CD4-positive, alpha-beta T cell treated with Interleukin-12 subunit alpha and Interleukin-12 subunit beta, for 1 hour (primary cell): ENCODE results near the gene DAGLA.
A peak's percentile ranks its signal among the peaks of the same experiment; 100 is the strongest.

Experiments used
- DNase-seq: peaks from one replicate; pipeline ENCODE4 v3.0.0-alpha.2; 2020

The DAGLA gene

GRCh38 chr11:61750631-61751273 is 70.6 kb downstream of the DAGLA start:
- DNase-seq = no peak

- DNase-seq = no peak
Measured at GRCh38 chr11:61751384-61751783, 71.2 kb downstream of the DAGLA start.

GRCh38 chr11:61752117-61752924 is 72.1 kb downstream of the DAGLA start, which contains the start of gene MYRF:
TSS of gene MYRF (plus strand) at chr11:61752636. CDS start at chr11:61752745, 109 bp downstream.
- DNase-seq = peak; percentile 68

- no peak for DNase-seq
Measured at GRCh38 chr11:61752925-61753521, 72.8 kb downstream of the DAGLA start.

- no peak for DNase-seq
Measured at GRCh38 chr11:61753672-61754071, 73.5 kb downstream of the DAGLA start.

GRCh38 chr11:61754534-61755482 is 74.6 kb downstream of the DAGLA start:
- DNase-seq = no peak

GRCh38 chr11:61756147-61756451 is 75.9 kb downstream of the DAGLA start:
- DNase-seq = no peak

- DNase-seq = peak; percentile 12
Measured at GRCh38 chr11:61756452-61757212, 76.4 kb downstream of the DAGLA start.

- no peak for DNase-seq
Measured at GRCh38 chr11:61757213-61757862, 77.1 kb downstream of the DAGLA start.

- DNase-seq = no peak
Measured at GRCh38 chr11:61760946-61761345, 80.8 kb downstream of the DAGLA start.

- no peak for DNase-seq
Measured at GRCh38 chr11:61761440-61762222, 81.4 kb downstream of the DAGLA start.

- no peak for DNase-seq
Measured at GRCh38 chr11:61762223-61762615, 82.0 kb downstream of the DAGLA start.

GRCh38 chr11:61762798-61763197 is 82.6 kb downstream of the DAGLA start:
- DNase-seq = no peak

- no peak for DNase-seq
Measured at GRCh38 chr11:61763930-61764605, 83.9 kb downstream of the DAGLA start.

- DNase-seq = no peak
Measured at GRCh38 chr11:61764606-61765260, 84.5 kb downstream of the DAGLA start.

- DNase-seq = no peak
Measured at GRCh38 chr11:61765550-61766253, 85.5 kb downstream of the DAGLA start.

- no peak for DNase-seq
Measured at GRCh38 chr11:61766353-61766841, 86.2 kb downstream of the DAGLA start.

- no peak for DNase-seq
Measured at GRCh38 chr11:61768376-61769076, 88.3 kb downstream of the DAGLA start.
